ENCODE measurements around the gene GOLPH3L.
A peak's percentile ranks its signal among the peaks of the same experiment; 100 is the strongest.
"Not testable (repeated sequence)": the region's sequence is repeated elsewhere in the genome, so short reads cannot be mapped to it uniquely, and the experiment has no call there.

The GOLPH3L gene

GRCh38 chr1:150660584-150660983, 36.4 kb downstream of the GOLPH3L start:
- no peak for DNase-seq (ENCODE audit: low read depth in 2 of 2)

- not testable (repeated sequence) for DNase-seq (ENCODE audit: low read depth in 2 of 2)
Observed at GRCh38 chr1:150657064-150657463, 39.9 kb downstream of the GOLPH3L start.

- not testable (repeated sequence) for DNase-seq (ENCODE audit: low read depth in 2 of 2)
Observed at GRCh38 chr1:150654635-150655034, 42.3 kb downstream of the GOLPH3L start.

- no peak for DNase-seq (ENCODE audit: low read depth in 2 of 2)
Observed at GRCh38 chr1:150650193-150650592, 46.8 kb downstream of the GOLPH3L start.

- no peak for DNase-seq (ENCODE audit: low read depth in 2 of 2)
Observed at GRCh38 chr1:150649441-150650075, 47.4 kb downstream of the GOLPH3L start.

- no peak for DNase-seq (ENCODE audit: low read depth in 2 of 2)
Observed at GRCh38 chr1:150642296-150642695, 54.7 kb downstream of the GOLPH3L start.

GRCh38 chr1:150641126-150641815, 55.7 kb downstream of the GOLPH3L start:
- not testable (repeated sequence) for DNase-seq (ENCODE audit: low read depth in 2 of 2)

- DNase-seq (ENCODE audit: low read depth in 2 of 2), result not testable (repeated sequence)
Observed at GRCh38 chr1:150638430-150638829, 58.5 kb downstream of the GOLPH3L start.

GRCh38 chr1:150634839-150635622, 61.9 kb downstream of the GOLPH3L start:
- not testable (repeated sequence) for DNase-seq (ENCODE audit: low read depth in 2 of 2)

- peak; percentile 94 to 96 for DNase-seq (ENCODE audit: low read depth in 2 of 2)
Observed at GRCh38 chr1:150629115-150629928, 67.6 kb downstream of the GOLPH3L start, which contains the start of gene ENSA. TSS of gene ENSA (minus strand) at chr1:150629612. CDS start at chr1:150629470, 142 bp downstream.

- DNase-seq (ENCODE audit: low read depth in 2 of 2), result no peak
Observed at GRCh38 chr1:150628766-150629114, 68.2 kb downstream of the GOLPH3L start.

- no peak for DNase-seq (ENCODE audit: low read depth in 2 of 2)
Observed at GRCh38 chr1:150627826-150628410, 69.0 kb downstream of the GOLPH3L start.

GRCh38 chr1:150626150-150626549, 70.8 kb downstream of the GOLPH3L start:
- DNase-seq (ENCODE audit: low read depth in 2 of 2), result no peak

- not testable (repeated sequence) for DNase-seq (ENCODE audit: low read depth in 2 of 2)
Observed at GRCh38 chr1:150624546-150624945, 72.4 kb downstream of the GOLPH3L start.

GRCh38 chr1:150624134-150624533, 72.8 kb downstream of the GOLPH3L start:
- DNase-seq (ENCODE audit: low read depth in 2 of 2), result not testable (repeated sequence)

GRCh38 chr1:150622303-150622975, 74.5 kb downstream of the GOLPH3L start:
- no peak for DNase-seq (ENCODE audit: low read depth in 2 of 2)

GRCh38 chr1:150621497-150622302, 75.3 kb downstream of the GOLPH3L start:
- peak; percentile 21 to 47 for DNase-seq (ENCODE audit: low read depth in 2 of 2)

GRCh38 chr1:150620919-150621318, 76.0 kb downstream of the GOLPH3L start:
- no peak for DNase-seq (ENCODE audit: low read depth in 2 of 2)

GRCh38 chr1:150619576-150620509, 77.1 kb downstream of the GOLPH3L start:
- no peak for DNase-seq (ENCODE audit: low read depth in 2 of 2)

Measured in stimulated activated CD8-positive, alpha-beta memory T cell treated with anti-CD3 and anti-CD28 coated beads, Interleukin-7, amount 100 ng/mL, for 4 hours (primary cell).